Measurements from ENCODE around the gene HCAR3.
"Not testable (repeated sequence)": the region's sequence is repeated elsewhere in the genome, so short reads cannot be mapped to it uniquely, and the experiment has no call there.

The HCAR3 gene

GRCh38 chr12:122716658-122717057 lies at the start of gene HCAR3:
TSS of gene HCAR3 (minus strand) at chr12:122716811. CDS start at chr12:122716737, 74 bp downstream.
- not testable (repeated sequence) for DNase-seq (ENCODE audit: low spot score)

- no peak for DNase-seq (ENCODE audit: low spot score)
Measured at GRCh38 chr12:122757568-122757967, 41.0 kb upstream of the HCAR3 start.

- DNase-seq (ENCODE audit: low spot score), result no peak
Measured at GRCh38 chr12:122754790-122755189, 38.2 kb upstream of the HCAR3 start.

GRCh38 chr12:122753319-122753650 lies 36.7 kb upstream of the HCAR3 start:
- DNase-seq (ENCODE audit: low spot score), result no peak

GRCh38 chr12:122752464-122753318 lies 36.1 kb upstream of the HCAR3 start, which contains the start of gene DENR:
TSS of gene DENR (plus strand) at chr12:122752824. CDS start at chr12:122753702, 878 bp downstream.
- peak; percentile 98 for DNase-seq (ENCODE audit: low spot score)

GRCh38 chr12:122750781-122751515 lies 34.3 kb upstream of the HCAR3 start:
- not testable (repeated sequence) for DNase-seq (ENCODE audit: low spot score)

- no peak for DNase-seq (ENCODE audit: low spot score)
Measured at GRCh38 chr12:122749569-122750332, 33.1 kb upstream of the HCAR3 start.

GRCh38 chr12:122747224-122748135 lies 30.9 kb upstream of the HCAR3 start:
- no peak for DNase-seq (ENCODE audit: low spot score)

GRCh38 chr12:122743895-122744525 lies 27.4 kb upstream of the HCAR3 start:
- no peak for DNase-seq (ENCODE audit: low spot score)

- no peak for DNase-seq (ENCODE audit: low spot score)
Measured at GRCh38 chr12:122740351-122740750, 23.7 kb upstream of the HCAR3 start.

GRCh38 chr12:122738571-122738970 lies 22.0 kb upstream of the HCAR3 start:
- no peak for DNase-seq (ENCODE audit: low spot score)

GRCh38 chr12:122732611-122733010 lies 16.0 kb upstream of the HCAR3 start:
- DNase-seq (ENCODE audit: low spot score), result no peak

GRCh38 chr12:122732170-122732569 lies 15.6 kb upstream of the HCAR3 start:
- DNase-seq (ENCODE audit: low spot score), result no peak

GRCh38 chr12:122730215-122731014 lies 13.8 kb upstream of the HCAR3 start, which contains the start of gene HCAR1:
TSS of gene HCAR1 (minus strand) at chr12:122730844. CDS start at chr12:122730339, 505 bp downstream.
- DNase-seq (ENCODE audit: low spot score), result no peak

- no peak for DNase-seq (ENCODE audit: low spot score)
Measured at GRCh38 chr12:122729583-122730214, 13.1 kb upstream of the HCAR3 start.

- DNase-seq (ENCODE audit: low spot score), result peak; percentile 37
Measured at GRCh38 chr12:122726080-122726558, 9.5 kb upstream of the HCAR3 start.

- no peak for DNase-seq (ENCODE audit: low spot score)
Measured at GRCh38 chr12:122725452-122726079, 9.0 kb upstream of the HCAR3 start.

GRCh38 chr12:122724641-122725243 lies 8.1 kb upstream of the HCAR3 start:
- no peak for DNase-seq (ENCODE audit: low spot score)

All from kidney capillary endothelial cell (primary cell).